HepG2 (cell line): Measurements from ENCODE around the gene SMO. TPM values are rescaled to one million over a fixed set of nuclear protein-coding genes. Genes with fewer than 3 reads are reported as not detected.

Experiments used
- CHD2 ChIP-seq: IDR thresholded peaks from 2 replicates; pipeline ENCODE4 v1.6.1; 2011; ENCODE audit warnings: low read depth, low read length, improper control_type of control experiment
- CHD4 ChIP-seq: fragments of 200-600 bp; sonication (generic); IDR thresholded peaks from 2 replicates; pipeline ENCODE4 v1.7.0; 2017; ENCODE audit warnings: mild to moderate bottlenecking, low read length, borderline replicate concordance
- EEA1 ChIP-seq: sonication (generic); formaldehyde crosslinking; IDR thresholded peaks from 2 replicates; pipeline ENCODE4 v1.5.1; 2020; ENCODE audit warnings: mild to moderate bottlenecking, missing genetic modification reagents, borderline replicate concordance
- FOXJ3 ChIP-seq: sonication (generic); formaldehyde crosslinking; IDR thresholded peaks from 2 replicates; pipeline ENCODE4 v1.4.0; 2020; ENCODE audit warnings: missing genetic modification reagents, mild to moderate bottlenecking, borderline replicate concordance
- GLI4 ChIP-seq: sonication (generic); formaldehyde crosslinking; IDR thresholded peaks from 2 replicates; pipeline ENCODE4 v1.5.1; 2020; ENCODE audit warnings: missing genetic modification reagents, mild to moderate bottlenecking, moderate library complexity, borderline replicate concordance
- HDAC6 ChIP-seq: fragments of 200-600 bp; sonication (generic); IDR thresholded peaks from 2 replicates; pipeline ENCODE4 v1.7.0; 2017; ENCODE audit warnings: mild to moderate bottlenecking, antibody characterized with exemption, low read length, low read depth
- IKZF4 ChIP-seq: sonication (generic); formaldehyde crosslinking; IDR thresholded peaks from 2 replicates; pipeline ENCODE4 v1.5.1; 2020; ENCODE audit warnings: borderline replicate concordance, mild to moderate bottlenecking, low read depth, missing genetic modification reagents; ENCODE audit errors: not compliant biosample characterization
- IKZF5 ChIP-seq: IDR thresholded peaks from 2 replicates; pipeline ENCODE4 v1.6.1; 2018; ENCODE audit warnings: missing genetic modification reagents, mild to moderate bottlenecking, missing compliant biosample characterization
- KAT7 ChIP-seq: IDR thresholded peaks from 2 replicates; pipeline ENCODE4 v1.6.1; 2018; ENCODE audit warnings: borderline replicate concordance, missing compliant biosample characterization
- KDM5B ChIP-seq: sonication (generic); formaldehyde crosslinking; IDR thresholded peaks from 2 replicates; pipeline ENCODE4 v1.4.0; 2020; ENCODE audit warnings: missing genetic modification reagents, mild to moderate bottlenecking, borderline replicate concordance
- MZF1 ChIP-seq: sonication (generic); formaldehyde crosslinking; IDR thresholded peaks from 2 replicates; pipeline ENCODE4 v1.8.1; 2023; ENCODE audit warnings: mild to moderate bottlenecking, missing genetic modification reagents, borderline replicate concordance
- NCOA2 ChIP-seq: sonication (generic); formaldehyde crosslinking; IDR thresholded peaks from 2 replicates; pipeline ENCODE4 v1.8.0; 2022; ENCODE audit warnings: inconsistent platforms
- NFE2L1 ChIP-seq: sonication (generic); formaldehyde crosslinking; IDR thresholded peaks from 2 replicates; pipeline ENCODE4 v1.4.0; 2020; ENCODE audit warnings: missing genetic modification reagents, mild to moderate bottlenecking, borderline replicate concordance
- PAX8 ChIP-seq: sonication (generic); formaldehyde crosslinking; IDR thresholded peaks from 2 replicates; pipeline ENCODE4 v1.8.0; 2022; ENCODE audit warnings: mild to moderate bottlenecking, missing genetic modification reagents, borderline replicate concordance
- RAD21 ChIP-seq: fragments of 450-650 bp; formaldehyde crosslinking; IDR thresholded peaks from 2 replicates; pipeline ENCODE4 v1.5.0; 2020; ENCODE audit warnings: mild to moderate bottlenecking
- RARA ChIP-seq: IDR thresholded peaks from 2 replicates; pipeline ENCODE4 v1.6.1; 2016; ENCODE audit warnings: missing genetic modification reagents, missing compliant biosample characterization
- RFX5 ChIP-seq: IDR thresholded peaks from 2 replicates; pipeline ENCODE4 v1.6.1; 2011; ENCODE audit warnings: low read depth, low read length, improper control_type of control experiment
- RXRB ChIP-seq: IDR thresholded peaks from 2 replicates; pipeline ENCODE4 v1.6.1; 2016; ENCODE audit warnings: borderline replicate concordance, missing genetic modification reagents, missing compliant biosample characterization
- TEAD3 ChIP-seq: optimal IDR thresholded peaks from 2 replicates; pipeline ENCODE3; 2016; ENCODE audit warnings: borderline replicate concordance
- ZBTB21 ChIP-seq: sonication (generic); formaldehyde crosslinking; IDR thresholded peaks from 2 replicates; pipeline ENCODE4 v1.4.0; 2020; ENCODE audit warnings: missing genetic modification reagents
- ZNF234 ChIP-seq: sonication (generic); formaldehyde crosslinking; conservative IDR thresholded peaks from 2 replicates; pipeline ENCODE4 v1.5.1; 2020; ENCODE audit warnings: mild to moderate bottlenecking, missing genetic modification reagents
- ZNF337 ChIP-seq: sonication (generic); formaldehyde crosslinking; IDR thresholded peaks from 2 replicates; pipeline ENCODE4 v1.5.1; 2020; ENCODE audit warnings: missing genetic modification reagents, low read depth, mild to moderate bottlenecking, borderline replicate concordance
- ZNF432 ChIP-seq: sonication (generic); formaldehyde crosslinking; IDR thresholded peaks from 2 replicates; pipeline ENCODE4 v1.5.0; 2020; ENCODE audit warnings: missing genetic modification reagents, mild to moderate bottlenecking, borderline replicate concordance
- ZNF589 ChIP-seq: sonication (generic); formaldehyde crosslinking; conservative IDR thresholded peaks from 2 replicates; pipeline ENCODE4 v1.8.0; 2022; ENCODE audit warnings: mild to moderate bottlenecking, moderate library complexity, missing genetic modification reagents
- ZNF703 ChIP-seq: sonication (generic); formaldehyde crosslinking; IDR thresholded peaks from 2 replicates; pipeline ENCODE4 v1.5.1; 2020; ENCODE audit warnings: missing genetic modification reagents, mild to moderate bottlenecking, moderate library complexity, borderline replicate concordance
- ZNF83 ChIP-seq: sonication (generic); formaldehyde crosslinking; IDR thresholded peaks from 2 replicates; pipeline ENCODE4 v1.4.0; 2020; ENCODE audit warnings: missing genetic modification reagents, mild to moderate bottlenecking, borderline replicate concordance
- polyA plus RNA-seq, 8 experiments: library from polyadenylated mRNA; depleted of rRNA in 3 of 8; stranded (reverse) in 7 of 8; unstranded in 1 of 8; fragments of >200 nt; fragmentation: Illumina TruSeq in 4 of 8; extraction: Trizol in 4 of 8; gene quantifications; 2 replicates each; pipeline versions ENCODE4 v1.2.1 to v1.2.3, GENCODE V29; 2011 to 2016; ENCODE audit warnings: low read depth in 4 of 8, missing spikeins in 1 of 8, mixed read lengths in 1 of 8; ENCODE audit not compliant: insufficient read depth in 1 of 8
- total RNA-seq, 5 experiments: library from RNA; depleted of rRNA; stranded (reverse); fragments of >200 nt; fragmentation: Illumina TruSeq; extraction: Trizol; gene quantifications; 2 replicates each; pipeline ENCODE4 v1.2.3, GENCODE V29; 2016; ENCODE audit warnings: low read depth in 1 of 5
- TF ChIP-seq, protein P1 (sequence below): IDR thresholded peaks from 2 replicates; pipeline ENCODE4 v1.6.1; 2016; ENCODE audit warnings: mild to moderate bottlenecking
- TF ChIP-seq, protein P2 (sequence below): sonication (generic); formaldehyde crosslinking; IDR thresholded peaks from 2 replicates; pipeline ENCODE4 v1.4.0; 2020; ENCODE audit warnings: missing genetic modification reagents, mild to moderate bottlenecking, borderline replicate concordance

The SMO gene
- total and polyA plus RNA-seq, 2 of the 13 experiments (the other 11 are each of a cell fraction or from before 2014, with no cell fraction given): 23.8 to 32.3 TPM

DNA sequence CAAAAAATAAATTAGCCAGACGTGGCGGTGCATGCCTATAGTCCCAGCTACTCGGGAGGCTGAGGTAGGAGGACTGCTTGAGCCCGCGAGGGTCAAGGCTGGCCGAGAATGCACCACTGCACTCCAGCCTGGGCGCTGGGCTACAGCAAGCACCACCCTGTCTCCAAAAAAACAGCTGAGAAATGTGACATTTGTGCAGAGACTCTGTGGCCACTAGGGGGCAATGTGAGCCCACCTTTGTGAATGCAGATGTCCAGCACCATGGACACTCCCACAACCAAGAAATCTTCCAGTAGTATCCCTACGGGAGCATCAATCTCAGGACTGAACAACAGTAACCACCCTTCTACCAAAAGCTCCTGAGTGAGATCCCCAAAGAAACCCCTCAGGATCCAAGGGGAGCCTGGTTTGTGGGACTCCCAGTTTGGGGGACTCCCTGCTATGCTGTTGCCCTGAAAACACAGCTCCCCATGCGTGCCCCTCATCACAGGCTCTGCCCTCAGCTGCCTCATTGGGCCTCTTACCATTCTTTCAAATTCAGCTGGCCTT, 30.2 kb downstream of the SMO start (continued):
- no peak for TF ChIP-seq PAX8 (CRISPR knock-in tag)
- no peak for TF ChIP-seq GLI4 (CRISPR knock-in tag)
- TF ChIP-seq, protein P1, sequence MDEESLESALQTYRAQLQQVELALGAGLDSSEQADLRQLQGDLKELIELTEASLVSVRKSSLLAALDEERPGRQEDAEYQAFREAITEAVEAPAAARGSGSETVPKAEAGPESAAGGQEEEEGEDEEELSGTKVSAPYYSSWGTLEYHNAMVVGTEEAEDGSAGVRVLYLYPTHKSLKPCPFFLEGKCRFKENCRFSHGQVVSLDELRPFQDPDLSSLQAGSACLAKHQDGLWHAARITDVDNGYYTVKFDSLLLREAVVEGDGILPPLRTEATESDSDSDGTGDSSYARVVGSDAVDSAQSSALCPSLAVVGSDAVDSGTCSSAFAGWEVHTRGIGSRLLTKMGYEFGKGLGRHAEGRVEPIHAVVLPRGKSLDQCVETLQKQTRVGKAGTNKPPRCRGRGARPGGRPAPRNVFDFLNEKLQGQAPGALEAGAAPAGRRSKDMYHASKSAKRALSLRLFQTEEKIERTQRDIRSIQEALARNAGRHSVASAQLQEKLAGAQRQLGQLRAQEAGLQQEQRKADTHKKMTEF (CRISPR knock-in tag): peak; percentile 24; the same call in 1 of the 2 replicates
- TF ChIP-seq RXRB (CRISPR knock-in tag): peak; percentile 41; the same call in 1 of the 2 replicates
- TF ChIP-seq ZBTB21 (CRISPR knock-in tag): no peak
- no peak for TF ChIP-seq NCOA2 (CRISPR knock-in tag)
- TF ChIP-seq EEA1 (CRISPR knock-in tag): no peak
- TF ChIP-seq ZNF234: no peak
- TF ChIP-seq NFE2L1 (CRISPR knock-in tag): no peak
- no peak for TF ChIP-seq FOXJ3
- no peak for TF ChIP-seq ZNF589
- no peak for TF ChIP-seq KDM5B (CRISPR knock-in tag)
- TF ChIP-seq RFX5: no peak
- TF ChIP-seq CHD2: no peak
- TF ChIP-seq ZNF703 (CRISPR knock-in tag): no peak
- peak; percentile 43 for TF ChIP-seq TEAD3 (CRISPR knock-in tag)
- TF ChIP-seq ZNF83 (CRISPR knock-in tag): no peak
- TF ChIP-seq HDAC6: no peak
- TF ChIP-seq KAT7 (CRISPR knock-in tag): no peak
- no peak for TF ChIP-seq CHD4
- TF ChIP-seq RARA (CRISPR knock-in tag): no peak
- TF ChIP-seq IKZF5 (CRISPR knock-in tag): peak; percentile 54; the same call in 1 of the 2 replicates
- no peak for TF ChIP-seq MZF1 (CRISPR knock-in tag)
- TF ChIP-seq IKZF4 (CRISPR knock-in tag): no peak
- peak; percentile 90 for TF ChIP-seq RAD21 (CRISPR knock-in tag)
- no peak for TF ChIP-seq ZNF337 (CRISPR knock-in tag)
- TF ChIP-seq ZNF432 (CRISPR knock-in tag): no peak
- TF ChIP-seq, protein P2, sequence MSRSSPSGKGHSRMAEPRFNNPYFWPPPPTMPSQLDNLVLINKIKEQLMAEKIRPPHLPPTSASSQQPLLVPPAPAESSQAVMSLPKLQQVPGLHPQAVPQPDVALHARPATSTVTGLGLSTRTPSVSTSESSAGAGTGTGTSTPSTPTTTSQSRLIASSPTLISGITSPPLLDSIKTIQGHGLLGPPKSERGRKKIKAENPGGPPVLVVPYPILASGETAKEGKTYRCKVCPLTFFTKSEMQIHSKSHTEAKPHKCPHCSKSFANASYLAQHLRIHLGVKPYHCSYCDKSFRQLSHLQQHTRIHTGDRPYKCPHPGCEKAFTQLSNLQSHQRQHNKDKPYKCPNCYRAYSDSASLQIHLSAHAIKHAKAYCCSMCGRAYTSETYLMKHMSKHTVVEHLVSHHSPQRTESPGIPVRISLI (CRISPR knock-in tag): peak; percentile 60; the same call in 1 of the 2 replicates
